Sigmoid colon (tissue), 7 donors: ENCODE measurements around the gene ZFYVE26. TPM values are rescaled to one million over a fixed set of nuclear protein-coding genes. Genes with fewer than 3 reads are reported as not detected.

Experiments used
- DNase-seq: peaks from one replicate; pipeline ENCODE4 v3.0.0-alpha.2; 2019
- H3K27ac ChIP-seq, 4 donors: fragments of 200-600 bp; sonication (generic); one replicate each; pipeline ENCODE4 v1.5.1; 2016 to 2019; ENCODE audit warnings: mild to moderate bottlenecking in 1 of 4
- H3K27me3 ChIP-seq, 3 donors: fragments of 200-600 bp; sonication (generic); one replicate each; pipeline ENCODE4 v1.5.1; 2019; ENCODE audit warnings: mild to moderate bottlenecking in 1 of 3
- H3K36me3 ChIP-seq, 4 donors: fragments of 200-600 bp; sonication (generic); one replicate each; pipeline ENCODE4 v1.5.1; 2016 to 2019
- H3K4me1 ChIP-seq, 4 donors: fragments of 200-600 bp; sonication (generic); one replicate each; pipeline ENCODE4 v1.5.1; 2017 to 2019
- H3K4me3 ChIP-seq, 4 donors: fragments of 200-600 bp; sonication (generic); one replicate each; pipeline ENCODE4 v1.5.1; 2017 to 2019; ENCODE audit warnings: mild to moderate bottlenecking in 2 of 4, moderate library complexity in 1 of 4
- H3K9me3 ChIP-seq, 4 donors: fragments of 200-600 bp in 3 of 4; sonication (generic) in 3 of 4; one replicate each; pipeline versions ENCODE4 v1.5.1 to v1.6.1; 2013 to 2019
- CTCF ChIP-seq, 4 experiments: fragments of 450-650 bp in 3 of 4; fragments of 200-600 bp in 1 of 4; IDR thresholded peaks; one replicate each; pipeline ENCODE4 v1.5.1; 2016 to 2019; ENCODE audit warnings: antibody characterized with exemption in 4 of 4, mild to moderate bottlenecking in 3 of 4, moderate library complexity in 2 of 4
- EP300 ChIP-seq, 4 donors: sonication (generic); formaldehyde crosslinking; IDR thresholded peaks; one replicate each; pipeline ENCODE4 v1.6.1; 2017; ENCODE audit warnings: antibody characterized with exemption in 4 of 4
- POLR2A ChIP-seq, 2 donors: fragments of 450-650 bp; IDR thresholded peaks; one replicate each; pipeline ENCODE4 v1.6.1; 2016; ENCODE audit warnings: antibody characterized with exemption in 2 of 2, mild to moderate bottlenecking in 2 of 2, moderate library complexity in 2 of 2
- POLR2AphosphoS5 ChIP-seq, 4 donors: sonication (generic); formaldehyde crosslinking; IDR thresholded peaks; one replicate each; pipeline ENCODE4 v1.6.1; 2017; ENCODE audit warnings: antibody characterized with exemption in 4 of 4
- WGBS, 2 donors: extraction: QIAGEN DNeasy Blood & Tissue Kit; methylation state at CpG; one replicate each; pipeline ENCODE4 v1.1.7; 2013; 5-methylcytosine and 5-hydroxymethylcytosine counted together
- intact Hi-C: fragments of 100-400 bp; cut with DNase I; formaldehyde crosslinking; loops from one replicate; pipeline ENCODE4 v1.15.1; 2023
- polyA plus RNA-seq, 3 donors: library from polyadenylated mRNA; stranded (reverse); fragments of 200-250 nt; gene quantifications; one replicate each; pipeline ENCODE4 v1.2.3, GENCODE V29; 2013
- small RNA-seq, 3 donors: library from RNA; depleted of rRNA; stranded (forward); fragments of <200 nt; gene quantifications; one replicate each; pipeline ENCODE3, GENCODE V24; 2016
- total RNA-seq, 4 donors: library from RNA; depleted of rRNA; stranded (reverse); fragments of >200 nt; gene quantifications; one replicate each; pipeline ENCODE4 v1.1.0, GENCODE V29; 2016
- donor health status: healthy with polysubstance abuse.
- donor health status: Bipolar disorder and iron deficiency.
- donor health status: healthy.

The ZFYVE26 gene
- total and polyA plus RNA-seq, 7 donors, result 1.8 to 48.7 (median 16.6) TPM

- TF ChIP-seq EP300 (IDR thresholded peaks at IDR 0.05) (no peak), POLR2AphosphoS5 (IDR thresholded peaks at IDR 0.05) (no peak), POLR2A (IDR thresholded peaks at IDR 0.05) (no peak), CTCF (IDR thresholded peaks at IDR 0.05) (no peak)
- Histone ChIP-seq H3K4me3 (no peak overlapping the region), H3K9me3 (no peaks in the 10 kb centered on the region), H3K4me1 (peaks cover 4 to 23% (median 17%) of the 10 kb centered on the region in 4 donors), H3K36me3 (peaks cover 0 to 4% (median 0%) of the 10 kb centered on the region in 4 donors), H3K27ac (no peak overlapping the region), H3K27me3 (no peaks in the 10 kb centered on the region)
- no peak for DNase-seq
- 88% methylated on average over 4 of the region's 4 CpGs for WGBS, 2 donors
- intact Hi-C loops, result loop anchor here (5.0 kb wide), 1 partner anchor 95 kb away; the partner anchor contains the start of gene PIGH
Measured at GRCh38 chr14:67697006-67697405, 119.4 kb downstream of the ZFYVE26 start.

Small RNA genes within 50 kb of the gene (small RNA-seq; reads per million reads assigned to genes)
- gene AL049779.3, result 0 reads per million in 3 donors
- 0 reads per million in 3 donors for gene RN7SL369P

Other genes with a start within 250 kb of the ZFYVE26 start
- 10 to 100 TPM; 15.2 to 32.9 (median 24.4) TPM for gene PIGH, start 216.3 kb downstream of the ZFYVE26 start, total RNA-seq
- 10 to 100 TPM in 1 of 3 donors, 1 to 10 TPM in 2; 8.4 to 14.1 (median 9.9) TPM for gene PIGH, start 216.3 kb downstream of the ZFYVE26 start, polyA plus RNA-seq
- 10 to 100 TPM in 1 of 4 donors, 1 to 10 TPM in 3; 1.6 to 11.4 (median 5.5) TPM for gene ARG2, start 196.7 kb downstream of the ZFYVE26 start, total RNA-seq
- 10 to 100 TPM in 1 of 3 donors, 1 to 10 TPM in 1, under 1 TPM in 1; 0.60 to 59.2 (median 5.7) TPM for gene ARG2, start 196.7 kb downstream of the ZFYVE26 start, polyA plus RNA-seq
- 100 to 1,000 TPM in 2 of 4 donors, 10 to 100 TPM in 2; 58.6 to 114 (median 97.7) TPM for gene VTI1B, start 142.0 kb downstream of the ZFYVE26 start, total RNA-seq
- gene VTI1B, start 142.0 kb downstream of the ZFYVE26 start, polyA plus RNA-seq, result 100 to 1,000 TPM in 2 of 3 donors, 10 to 100 TPM in 1; 68.5 to 148 (median 138) TPM
- 10 to 100 TPM; 24.7 to 49.0 (median 38.5) TPM for gene RDH11, start 120.8 kb downstream of the ZFYVE26 start, total RNA-seq
- gene RDH11, start 120.8 kb downstream of the ZFYVE26 start, polyA plus RNA-seq, result 10 to 100 TPM in 2 of 3 donors, 1 to 10 TPM in 1; 4.2 to 58.5 (median 14.6) TPM
- not detected for gene RDH12, start 114.7 kb downstream of the ZFYVE26 start, total RNA-seq
- gene RDH12, start 114.7 kb downstream of the ZFYVE26 start, polyA plus RNA-seq, result under 1 TPM in 2 of 3 donors, not detected in 1; 0.12 to 0.60 TPM
- gene RAD51B, start 3.2 kb upstream of the ZFYVE26 start, total RNA-seq, result 10 to 100 TPM in 2 of 4 donors, 1 to 10 TPM in 2; 7.1 to 24.4 (median 16.8) TPM
- gene RAD51B, start 3.2 kb upstream of the ZFYVE26 start, polyA plus RNA-seq, result 1 to 10 TPM; 2.4 to 6.9 (median 4.3) TPM